ENCODE measurements around the gene RPS29.
"Not testable (repeated sequence)": the region's sequence is repeated elsewhere in the genome, so short reads cannot be mapped to it uniquely, and the experiment has no call there.

Gene RPS29

GRCh38 chr14:49585803-49586672 lies at the start of gene RPS29:
TSS of gene RPS29 (minus strand) at chr14:49586380. CDS start at chr14:49586346, 34 bp downstream.
- FAIRE-seq: peak; percentile 5

- FAIRE-seq: no peak
Observed at GRCh38 chr14:49634547-49635334, 48.6 kb upstream of the RPS29 start, which contains the start of gene DNAAF2. TSS of gene DNAAF2 (minus strand) at chr14:49635244. CDS start at chr14:49635149, 95 bp downstream.

- no peak for FAIRE-seq
Observed at GRCh38 chr14:49633640-49634546, 47.7 kb upstream of the RPS29 start.

- no peak for FAIRE-seq
Observed at GRCh38 chr14:49623941-49624839, 38.0 kb upstream of the RPS29 start.

- FAIRE-seq: no peak
Observed at GRCh38 chr14:49623387-49623786, 37.2 kb upstream of the RPS29 start.

- FAIRE-seq: no peak
Observed at GRCh38 chr14:49622022-49622607, 35.9 kb upstream of the RPS29 start.

- no peak for FAIRE-seq
Observed at GRCh38 chr14:49621114-49621881, 35.1 kb upstream of the RPS29 start.

GRCh38 chr14:49620182-49621113 lies 34.3 kb upstream of the RPS29 start, which contains the start of the genes MGAT2 and RPL36AL:
TSS of gene MGAT2 (plus strand) at chr14:49620799. CDS start at chr14:49621269, 470 bp downstream.
TSS of gene RPL36AL (minus strand) at chr14:49620626. CDS start at chr14:49619104, 1,522 bp downstream.
- no peak for FAIRE-seq

- FAIRE-seq: no peak
Observed at GRCh38 chr14:49619730-49620129, 33.5 kb upstream of the RPS29 start.

- not testable (repeated sequence) for FAIRE-seq
Observed at GRCh38 chr14:49619273-49619672, 33.1 kb upstream of the RPS29 start.

- no peak for FAIRE-seq
Observed at GRCh38 chr14:49617852-49618519, 31.8 kb upstream of the RPS29 start.

- FAIRE-seq: no peak
Observed at GRCh38 chr14:49615776-49616175, 29.6 kb upstream of the RPS29 start.

GRCh38 chr14:49614196-49614595 lies 28.0 kb upstream of the RPS29 start:
- FAIRE-seq: no peak

GRCh38 chr14:49612671-49613070 lies 26.5 kb upstream of the RPS29 start:
- no peak for FAIRE-seq

- no peak for FAIRE-seq
Observed at GRCh38 chr14:49612251-49612650, 26.1 kb upstream of the RPS29 start.

GRCh38 chr14:49607583-49607982 lies 21.4 kb upstream of the RPS29 start:
- FAIRE-seq: no peak

GRCh38 chr14:49598485-49599300 lies 12.5 kb upstream of the RPS29 start, which contains the start of gene LRR1:
TSS of gene LRR1 (plus strand) at chr14:49598940. CDS start at chr14:49599021, 81 bp downstream.
- FAIRE-seq: no peak

Data from colon (tissue), 2 donors.